Aorta (tissue), 5 donors: ENCODE measurements around the gene TEX2. TPM values are rescaled to one million over a fixed set of nuclear protein-coding genes. Genes with fewer than 3 reads are reported as not detected.
"Not testable (repeated sequence)": the region's sequence is repeated elsewhere in the genome, so short reads cannot be mapped to it uniquely, and the experiment has no call there.

Experiments used
- ATAC-seq: fragments of 200-7000 bp; cut with Tn5 transposase; one replicate; pipeline ENCODE4 v1.9.1; 2022; ENCODE audit warnings: moderate library complexity; ENCODE audit not compliant: low FRiP score
- DNase-seq, 2 donors: peaks; one replicate each; pipeline ENCODE4 v3.0.0-alpha.2; 2020
- H3K27ac ChIP-seq, 2 donors: one replicate each; pipeline ENCODE4 v1.5.1; 2013; ENCODE audit warnings: low read length in 2 of 2, mild to moderate bottlenecking in 2 of 2, moderate library complexity in 2 of 2, control low read depth in 1 of 2, inconsistent platforms in 1 of 2, low read depth in 1 of 2
- H3K27me3 ChIP-seq, 2 donors: one replicate each; pipeline ENCODE4 v1.6.1; 2013; ENCODE audit warnings: control low read depth in 1 of 2, low read length in 1 of 2, mild to moderate bottlenecking in 1 of 2, moderate library complexity in 1 of 2; ENCODE audit not compliant: insufficient read depth in 2 of 2, control insufficient read depth in 1 of 2
- H3K36me3 ChIP-seq, 2 donors: one replicate each; pipeline ENCODE4 v1.6.1; 2013; ENCODE audit warnings: control low read depth in 1 of 2, low read length in 1 of 2, mild to moderate bottlenecking in 1 of 2; ENCODE audit not compliant: insufficient read depth in 2 of 2, control insufficient read depth in 1 of 2
- H3K4me1 ChIP-seq, 2 donors: one replicate each; pipeline ENCODE4 v1.6.1; 2013; ENCODE audit warnings: low read length in 2 of 2, control low read depth in 1 of 2, mild to moderate bottlenecking in 1 of 2, moderate library complexity in 1 of 2; ENCODE audit not compliant: insufficient read depth in 2 of 2, control insufficient read depth in 1 of 2
- H3K4me3 ChIP-seq, 2 donors: one replicate each; pipeline ENCODE4 v1.5.1; 2013; ENCODE audit warnings: low read length in 2 of 2, control low read depth in 1 of 2, mild to moderate bottlenecking in 1 of 2
- H3K9me3 ChIP-seq: one replicate; pipeline ENCODE4 v1.6.1; 2013; ENCODE audit warnings: mild to moderate bottlenecking, low read length; ENCODE audit not compliant: control insufficient read depth
- WGBS, 2 donors: extraction: QIAGEN DNeasy Blood & Tissue Kit; methylation state at CpG; one replicate each; pipeline ENCODE4 v1.1.7; 2013; 5-methylcytosine and 5-hydroxymethylcytosine counted together
- intact Hi-C, 2 donors: fragments of 100-400 bp; cut with DNase I; formaldehyde crosslinking; loops; one replicate each; pipeline versions ENCODE4 v1.14.2 to v1.15.0; 2022
- polyA plus RNA-seq, 2 donors: library from polyadenylated mRNA; stranded (reverse); fragments of 200-250 nt; gene quantifications; one replicate each; pipeline ENCODE4 v1.2.3, GENCODE V29; 2013
- total RNA-seq, 2 donors: library from RNA; stranded (reverse); fragmentation: NEBNext Ultra II Directional; extraction: Animal tissue kit (Norgen Biotek cat#: 25700); gene quantifications; one replicate each; pipeline ENCODE4 v1.2.1, GENCODE V29; 2021
- donor health status: healthy with polysubstance abuse.
- donor health status: Bipolar disorder and iron deficiency.
- donor health status: DM: no; HTN: no; CAD: no.
- donor health status: DM: no; HTN: no; CAD: no.
- donor health status: DM: yes; HTN: yes; CAD: no.

The TEX2 gene
- total and polyA plus RNA-seq, 4 donors, result 10.9 to 29.4 (median 24.2) TPM

- no peaks in the 10 kb centered on the region for H3K9me3 ChIP-seq
- ATAC-seq, result no peak
- H3K27me3 ChIP-seq, result no peaks in the 10 kb centered on the region
- H3K4me1 ChIP-seq, result peaks cover 6 to 8% of the 10 kb centered on the region in 2 donors
- 86 to 89% methylated on average over 4 of the region's 4 CpGs for WGBS, 2 donors
- no peak for DNase-seq
- intact Hi-C loops, result loop anchor here in 1 of 2 donors (10.0 kb wide), 1 partner anchor 60 kb away; no protein-coding TSS in a partner anchor
- H3K4me3 ChIP-seq, result no peak overlapping the region
- H3K36me3 ChIP-seq, result peaks cover 2 to 7% of the 10 kb centered on the region in 2 donors
- H3K27ac ChIP-seq, result peak overlapping the region in 1 of 2 donors; percentile 64
These were observed 48.1 kb downstream of the TEX2 start for GRCh38 chr17:64214950-64215349.

- H3K4me3 ChIP-seq, result no peak overlapping the region
- ATAC-seq (no peak), DNase-seq (no peak)
- H3K27me3 ChIP-seq, result no peaks in the 10 kb centered on the region
- peaks cover 2 to 4% of the 10 kb centered on the region in 2 donors for H3K4me1 ChIP-seq
- WGBS, 2 donors, result 86 to 90% methylated on average over 14 of the region's 14 CpGs
- H3K27ac ChIP-seq, result peak overlapping the region; percentile 10 to 64
- intact Hi-C loops, result loop anchor here in 1 of 2 donors (10.0 kb wide), 1 partner anchor 59 kb away; no protein-coding TSS in a partner anchor
- peaks cover 2 to 7% of the 10 kb centered on the region in 2 donors for H3K36me3 ChIP-seq
- no peaks in the 10 kb centered on the region for H3K9me3 ChIP-seq
These were observed 48.9 kb downstream of the TEX2 start for GRCh38 chr17:64213995-64214811.

GRCh38 chr17:64212122-64212521 is 50.9 kb downstream of the TEX2 start:
- H3K9me3 ChIP-seq, result no peaks in the 10 kb centered on the region
- H3K4me1 ChIP-seq, result peaks cover 2% of the 10 kb centered on the region in 2 donors
- WGBS, 2 donors, result 58 to 62% methylated on average over 2 of the region's 2 CpGs
- ATAC-seq (no peak), DNase-seq (no peak)
- peaks cover 2 to 7% of the 10 kb centered on the region in 2 donors for H3K36me3 ChIP-seq
- intact Hi-C loops, result loop anchor here in 1 of 2 donors (10.0 kb wide), 1 partner anchor 57 kb away; no protein-coding TSS in a partner anchor
- no peaks in the 10 kb centered on the region for H3K27me3 ChIP-seq
- no peak overlapping the region for H3K27ac ChIP-seq
- H3K4me3 ChIP-seq, result no peak overlapping the region

- H3K9me3 ChIP-seq, result no peaks in the 10 kb centered on the region
- no peak for ATAC-seq
- intact Hi-C loops, result loop anchor here in 1 of 2 donors (10.0 kb wide), 1 partner anchor 55 kb away; no protein-coding TSS in a partner anchor
- no peak for DNase-seq
- H3K36me3 ChIP-seq, result peaks cover 2 to 7% of the 10 kb centered on the region in 2 donors
- peaks cover 2% of the 10 kb centered on the region in 2 donors for H3K4me1 ChIP-seq
- H3K27ac ChIP-seq, result no peak overlapping the region
- 76 to 79% methylated on average over 6 of the region's 6 CpGs for WGBS, 2 donors
- H3K4me3 ChIP-seq, result no peak overlapping the region
- H3K27me3 ChIP-seq, result no peaks in the 10 kb centered on the region
These were observed 53.1 kb downstream of the TEX2 start for GRCh38 chr17:64209983-64210382.

- H3K36me3 ChIP-seq, result peaks cover 2 to 7% of the 10 kb centered on the region in 2 donors
These were observed 53.6 kb downstream of the TEX2 start for GRCh38 chr17:64209356-64209941.

GRCh38 chr17:64208656-64209055 is 54.4 kb downstream of the TEX2 start:
- ATAC-seq, DNase-seq, H3K4me3 ChIP-seq, H3K27me3 ChIP-seq, H3K27ac ChIP-seq, intact Hi-C loops, H3K4me1 ChIP-seq, H3K9me3 ChIP-seq, H3K36me3 ChIP-seq: not testable (repeated sequence)

More at GRCh38 chr17:64209356-64209941, 53.6 kb downstream of the TEX2 start:
- WGBS, 2 donors, result 86% methylated on average over 5 of the region's 5 CpGs
- peaks cover 2% of the 10 kb centered on the region in 2 donors for H3K4me1 ChIP-seq
- H3K27ac ChIP-seq, result no peak overlapping the region
- no peaks in the 10 kb centered on the region for H3K27me3 ChIP-seq
- intact Hi-C loops, result no loop called here
- no peak for DNase-seq
- no peaks in the 10 kb centered on the region for H3K9me3 ChIP-seq
- no peak overlapping the region for H3K4me3 ChIP-seq
- ATAC-seq, result no peak

GRCh38 chr17:64205804-64206203 is 57.3 kb downstream of the TEX2 start:
- Histone ChIP-seq H3K4me3 (no peak overlapping the region), H3K9me3 (no peaks in the 10 kb centered on the region), H3K4me1 (peaks cover 2% of the 10 kb centered on the region in 2 donors), H3K27me3 (no peaks in the 10 kb centered on the region), H3K27ac (peak overlapping the region in 1 of 2 donors; percentile 21), H3K36me3 (no peaks in the 10 kb centered on the region)
- intact Hi-C loops, result no loop called here
- WGBS, 2 donors, result 15 to 18% methylated on average over 2 of the region's 2 CpGs
- no peak for DNase-seq
- no peak for ATAC-seq

- Histone ChIP-seq H3K36me3 (no peaks in the 10 kb centered on the region), H3K27me3 (no peaks in the 10 kb centered on the region), H3K9me3 (no peaks in the 10 kb centered on the region), H3K4me1 (peaks cover 2% of the 10 kb centered on the region in 2 donors), H3K4me3 (no peak overlapping the region), H3K27ac (no peak overlapping the region)
- ATAC-seq (no peak), DNase-seq (no peak)
- whole genome bisulfite sequencing, 2 donors, result 71 to 72% methylated on average over 4 of the region's 4 CpGs
- intact Hi-C loops, result no loop called here
These were observed 59.4 kb downstream of the TEX2 start for GRCh38 chr17:64203630-64204029.
